Left lung (tissue), 10 donors: Measurements from ENCODE around the gene GRM7. TPM values are rescaled to one million over a fixed set of nuclear protein-coding genes. Genes with fewer than 3 reads are reported as not detected.

Source experiments
- ATAC-seq: fragments of 200-7000 bp; cut with Tn5 transposase; one replicate; pipeline ENCODE4 v1.9.1; 2020; ENCODE audit warnings: moderate library complexity
- DNase-seq, 4 donors: peaks; one replicate each; pipeline ENCODE4 v3.0.0-alpha.2; 2013 to 2020
- H3K27ac ChIP-seq, 2 donors: fragments of 200-600 bp; sonication (generic) in 1 of 2; one replicate each; pipeline versions ENCODE4 v1.5.0 to v1.8.0; 2020 to 2021
- H3K27me3 ChIP-seq, 2 donors: fragments of 200-600 bp; sonication (generic) in 1 of 2; one replicate each; pipeline versions ENCODE4 v1.5.0 to v1.8.0; 2020 to 2021
- H3K36me3 ChIP-seq, 2 donors: fragments of 200-600 bp; sonication (generic) in 1 of 2; one replicate each; pipeline versions ENCODE4 v1.5.0 to v1.8.0; 2020 to 2021
- H3K4me1 ChIP-seq, 2 donors: fragments of 200-600 bp; one replicate each; pipeline ENCODE4 v1.8.0; 2021
- H3K4me3 ChIP-seq, 2 donors: fragments of 200-600 bp; sonication (generic) in 1 of 2; one replicate each; pipeline versions ENCODE4 v1.5.0 to v1.8.0; 2020 to 2021; ENCODE audit warnings: mild to moderate bottlenecking in 1 of 2
- H3K9me3 ChIP-seq, 2 donors: fragments of 200-600 bp; sonication (generic) in 1 of 2; one replicate each; pipeline versions ENCODE4 v1.5.0 to v1.8.0; 2020 to 2021
- intact Hi-C, 2 donors: fragments of 100-400 bp; cut with DNase I; formaldehyde crosslinking; loops; one replicate each; pipeline versions ENCODE4 v1.11.2 to v1.14.2; 2022
- polyA plus RNA-seq, 6 donors: library from polyadenylated mRNA; unstranded; fragments of 120-200 nt; gene quantifications; one replicate each; pipeline ENCODE4 v1.2.1, GENCODE V29; 2013; ENCODE audit not compliant: insufficient read length in 6 of 6
- total RNA-seq, 2 donors: library from RNA; stranded (reverse); fragmentation: NEBNext Ultra II Directional; extraction: Animal tissue kit (Norgen Biotek cat#: 25700); gene quantifications; one replicate each; pipeline ENCODE4 v1.2.1, GENCODE V29; 2021
- TF ChIP-seq, protein P1 (sequence below), 2 donors: fragments of 200-600 bp; sonication (generic) in 1 of 2; IDR thresholded peaks; one replicate each; pipeline versions ENCODE4 v1.5.0 to v1.8.0; 2021; ENCODE audit warnings: antibody characterized with exemption in 2 of 2
- donor health status: DM: no; HTN: yes; CAD: no.
- donor health status: DM: no; HTN: no; CAD: no.

The GRM7 gene
- total and polyA plus RNA-seq, 8 donors, result 0.04 to 0.72 (median 0.27) TPM

DNA sequence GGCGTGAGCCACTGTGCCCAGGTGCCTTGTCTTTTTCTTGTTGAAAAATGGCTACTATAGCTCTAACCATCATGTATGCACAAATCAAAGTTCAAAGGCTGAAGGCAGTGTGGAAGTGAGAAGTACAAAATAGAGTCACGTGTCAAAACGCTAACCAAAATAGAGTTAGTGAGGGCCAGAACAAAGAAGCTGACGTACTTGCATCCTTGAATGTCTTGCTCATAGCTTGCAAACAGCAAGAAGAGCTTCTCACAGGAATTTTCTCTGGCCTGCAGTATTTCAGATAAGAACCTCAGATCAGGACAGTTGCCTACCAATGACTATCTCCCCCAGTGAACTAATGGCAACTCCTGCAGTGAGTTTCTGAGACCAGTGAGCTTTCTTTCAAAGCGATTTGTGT, 713.5 kb downstream of the GRM7 start:
- no peaks in the 10 kb centered on the region for H3K27me3 ChIP-seq
- intact Hi-C loops, result no loop called here
- no peaks in the 10 kb centered on the region for H3K4me1 ChIP-seq
- ATAC-seq (no peak), DNase-seq (no peak)
- H3K4me3 ChIP-seq, result no peak overlapping the region
- TF ChIP-seq, protein P1, sequence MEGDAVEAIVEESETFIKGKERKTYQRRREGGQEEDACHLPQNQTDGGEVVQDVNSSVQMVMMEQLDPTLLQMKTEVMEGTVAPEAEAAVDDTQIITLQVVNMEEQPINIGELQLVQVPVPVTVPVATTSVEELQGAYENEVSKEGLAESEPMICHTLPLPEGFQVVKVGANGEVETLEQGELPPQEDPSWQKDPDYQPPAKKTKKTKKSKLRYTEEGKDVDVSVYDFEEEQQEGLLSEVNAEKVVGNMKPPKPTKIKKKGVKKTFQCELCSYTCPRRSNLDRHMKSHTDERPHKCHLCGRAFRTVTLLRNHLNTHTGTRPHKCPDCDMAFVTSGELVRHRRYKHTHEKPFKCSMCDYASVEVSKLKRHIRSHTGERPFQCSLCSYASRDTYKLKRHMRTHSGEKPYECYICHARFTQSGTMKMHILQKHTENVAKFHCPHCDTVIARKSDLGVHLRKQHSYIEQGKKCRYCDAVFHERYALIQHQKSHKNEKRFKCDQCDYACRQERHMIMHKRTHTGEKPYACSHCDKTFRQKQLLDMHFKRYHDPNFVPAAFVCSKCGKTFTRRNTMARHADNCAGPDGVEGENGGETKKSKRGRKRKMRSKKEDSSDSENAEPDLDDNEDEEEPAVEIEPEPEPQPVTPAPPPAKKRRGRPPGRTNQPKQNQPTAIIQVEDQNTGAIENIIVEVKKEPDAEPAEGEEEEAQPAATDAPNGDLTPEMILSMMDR (IDR thresholded peaks at IDR 0.05), result no peak
- H3K9me3 ChIP-seq, result peaks cover 0 to 9% of the 10 kb centered on the region in 2 donors
- H3K27ac ChIP-seq, result no peak overlapping the region
- no peaks in the 10 kb centered on the region for H3K36me3 ChIP-seq

DNA sequence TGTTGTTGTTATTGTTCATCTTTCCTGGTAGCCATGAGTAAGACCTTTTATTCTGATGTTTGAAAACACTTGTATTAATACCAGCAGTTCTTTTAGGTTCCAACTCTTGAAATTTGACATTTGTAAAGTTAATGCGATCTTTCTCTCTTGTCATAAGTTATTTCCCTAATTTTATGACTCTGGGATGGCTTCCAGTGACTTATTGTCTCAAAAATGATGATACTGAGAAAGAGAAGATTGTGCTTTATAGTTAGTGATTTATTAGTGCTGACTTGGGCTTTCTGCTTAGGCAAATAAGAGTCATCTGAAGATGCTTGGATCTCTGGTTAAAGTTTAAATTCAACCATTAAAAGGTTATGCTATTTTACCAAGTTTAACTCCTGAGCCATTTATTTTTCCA, 715.2 kb downstream of the GRM7 start:
- H3K4me3 ChIP-seq, result no peak overlapping the region
- H3K9me3 ChIP-seq, result no peaks in the 10 kb centered on the region
- H3K27me3 ChIP-seq, result no peaks in the 10 kb centered on the region
- H3K27ac ChIP-seq, result no peak overlapping the region
- intact Hi-C loops, result no loop called here
- TF ChIP-seq, protein P1 (IDR thresholded peaks at IDR 0.05), result no peak
- DNase-seq (peak in 1 of 4 donors; percentile 3), ATAC-seq (no peak)
- no peaks in the 10 kb centered on the region for H3K36me3 ChIP-seq
- H3K4me1 ChIP-seq, result no peaks in the 10 kb centered on the region

DNA sequence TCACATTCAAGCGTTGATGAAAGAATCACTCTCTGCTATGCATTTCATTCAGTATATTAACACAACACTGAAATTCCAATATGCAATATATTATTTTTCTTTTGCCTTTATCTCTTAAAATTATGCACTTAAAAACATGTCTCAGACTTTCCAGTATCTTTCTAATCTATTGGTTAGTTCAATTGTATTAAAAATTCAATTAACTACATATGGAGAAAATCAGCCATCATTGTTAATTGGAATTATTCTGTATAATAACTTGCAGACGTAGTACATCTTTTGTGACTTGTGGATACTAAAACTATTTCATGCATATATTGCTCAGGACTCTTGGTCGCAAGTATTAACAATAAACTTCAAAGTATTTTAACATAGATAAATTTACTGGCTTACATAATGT, 715.6 kb downstream of the GRM7 start:
- Histone ChIP-seq H3K4me1 (no peaks in the 10 kb centered on the region), H3K27me3 (no peaks in the 10 kb centered on the region), H3K4me3 (no peak overlapping the region), H3K27ac (no peak overlapping the region), H3K9me3 (no peaks in the 10 kb centered on the region), H3K36me3 (no peaks in the 10 kb centered on the region)
- intact Hi-C loops, result no loop called here
- DNase-seq (no peak), ATAC-seq (no peak)
- TF ChIP-seq, protein P1 (IDR thresholded peaks at IDR 0.05), result no peak

DNA sequence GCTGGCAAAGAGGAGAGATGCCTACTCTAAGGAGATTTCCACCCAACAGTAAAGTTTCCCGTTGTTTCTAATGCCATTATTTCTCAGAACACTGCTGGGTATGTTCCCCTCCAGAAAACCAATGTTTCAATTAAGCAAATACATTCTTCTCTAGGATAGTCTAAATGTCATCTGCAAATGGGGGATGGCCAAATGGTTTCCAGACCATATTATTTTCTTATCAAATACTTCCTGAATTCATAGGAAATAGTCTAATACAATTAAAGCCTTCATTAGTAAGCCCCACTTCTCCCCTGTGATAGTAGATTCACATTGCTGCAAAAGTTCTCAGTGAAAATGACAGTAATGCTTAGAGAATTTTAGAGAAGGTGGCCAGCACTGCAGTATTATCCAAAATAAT, 716.6 kb downstream of the GRM7 start:
- TF ChIP-seq, protein P1 (IDR thresholded peaks at IDR 0.05), result no peak
- DNase-seq (no peak), ATAC-seq (no peak)
- no peaks in the 10 kb centered on the region for H3K36me3 ChIP-seq
- H3K4me1 ChIP-seq, result no peaks in the 10 kb centered on the region
- H3K27me3 ChIP-seq, result no peaks in the 10 kb centered on the region
- intact Hi-C loops, result no loop called here
- H3K27ac ChIP-seq, result no peak overlapping the region
- no peak overlapping the region for H3K4me3 ChIP-seq
- H3K9me3 ChIP-seq, result no peaks in the 10 kb centered on the region

DNA sequence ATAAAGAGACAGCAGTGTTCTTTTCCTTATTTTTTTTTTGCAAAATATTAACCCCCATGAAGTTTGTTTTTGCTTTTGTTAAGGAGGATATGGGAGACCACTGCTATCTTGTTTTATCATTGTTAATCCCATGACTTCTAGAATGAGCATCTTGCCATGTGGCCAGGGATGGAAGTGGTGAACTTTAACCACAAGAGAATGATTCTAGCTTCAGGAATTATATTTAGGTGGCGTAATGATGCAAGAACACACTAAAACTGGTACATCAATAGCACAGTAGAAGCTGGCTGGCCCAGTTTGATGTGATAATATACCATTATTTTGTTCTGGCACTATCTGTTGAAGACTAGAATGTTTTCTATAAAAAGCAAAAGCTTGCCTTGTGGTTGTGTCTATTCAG, 720.9 kb downstream of the GRM7 start:
- DNase-seq, result no peak
- Histone ChIP-seq H3K36me3 (no peaks in the 10 kb centered on the region), H3K4me1 (no peaks in the 10 kb centered on the region), H3K9me3 (peaks cover 0 to 3% of the 10 kb centered on the region in 2 donors), H3K27ac (no peak overlapping the region), H3K4me3 (no peak overlapping the region), H3K27me3 (no peaks in the 10 kb centered on the region)
- TF ChIP-seq, protein P1 (IDR thresholded peaks at IDR 0.05), result no peak
- intact Hi-C loops, result no loop called here
- no peak for ATAC-seq
